ENCODE results near the gene EVA1A. TPM values are rescaled to one million over a fixed set of nuclear protein-coding genes. Genes with fewer than 3 reads are reported as not detected.

The EVA1A gene
- total RNA-seq, 2 donors from 2014 or later: 1.2 to 1.8 TPM

GRCh38 chr2:75592030-75592429 is 31.3 kb upstream of the EVA1A start:
- 60 to 90% methylated on average over 1 to 4 of the region's 4 CpGs for WGBS, 2 experiments (ENCODE audit: insufficient coverage in 1 of 2, insufficient read length in 1 of 2)
- H3K9me3 ChIP-seq (ENCODE audit: control insufficient read depth, low read length): no peaks in the 10 kb centered on the region
- no peak overlapping the region for H3K27ac ChIP-seq (ENCODE audit: low read depth, low read length)
- Mint-ChIP-seq H3K27me3 (ENCODE audit: insufficient read depth) (no peaks in the 10 kb centered on the region), H3K36me3 (ENCODE audit: low read depth) (no peaks in the 10 kb centered on the region), H3K4me3 (no peak overlapping the region), H3K4me1 (no peaks in the 10 kb centered on the region), H3K9me3 (no peaks in the 10 kb centered on the region), H3K27ac (no peak overlapping the region)
- no peaks in the 10 kb centered on the region for H3K27me3 ChIP-seq (ENCODE audit: control insufficient read depth, insufficient read depth, low read length, poor library complexity, severe bottlenecking)
- H3K4me1 ChIP-seq (ENCODE audit: control insufficient read depth, insufficient read depth, low read length): no peaks in the 10 kb centered on the region
- no peak for DNase-seq
- H3K36me3 ChIP-seq (ENCODE audit: control insufficient read depth, insufficient read depth, low read length): no peaks in the 10 kb centered on the region
- H3K4me3 ChIP-seq (ENCODE audit: low read length): no peak overlapping the region
- no peak overlapping the region for H3K9ac ChIP-seq (ENCODE audit: extremely low read depth, low read length, poor library complexity, severe bottlenecking)
- TF ChIP-seq, protein P1, sequence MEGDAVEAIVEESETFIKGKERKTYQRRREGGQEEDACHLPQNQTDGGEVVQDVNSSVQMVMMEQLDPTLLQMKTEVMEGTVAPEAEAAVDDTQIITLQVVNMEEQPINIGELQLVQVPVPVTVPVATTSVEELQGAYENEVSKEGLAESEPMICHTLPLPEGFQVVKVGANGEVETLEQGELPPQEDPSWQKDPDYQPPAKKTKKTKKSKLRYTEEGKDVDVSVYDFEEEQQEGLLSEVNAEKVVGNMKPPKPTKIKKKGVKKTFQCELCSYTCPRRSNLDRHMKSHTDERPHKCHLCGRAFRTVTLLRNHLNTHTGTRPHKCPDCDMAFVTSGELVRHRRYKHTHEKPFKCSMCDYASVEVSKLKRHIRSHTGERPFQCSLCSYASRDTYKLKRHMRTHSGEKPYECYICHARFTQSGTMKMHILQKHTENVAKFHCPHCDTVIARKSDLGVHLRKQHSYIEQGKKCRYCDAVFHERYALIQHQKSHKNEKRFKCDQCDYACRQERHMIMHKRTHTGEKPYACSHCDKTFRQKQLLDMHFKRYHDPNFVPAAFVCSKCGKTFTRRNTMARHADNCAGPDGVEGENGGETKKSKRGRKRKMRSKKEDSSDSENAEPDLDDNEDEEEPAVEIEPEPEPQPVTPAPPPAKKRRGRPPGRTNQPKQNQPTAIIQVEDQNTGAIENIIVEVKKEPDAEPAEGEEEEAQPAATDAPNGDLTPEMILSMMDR (conservative IDR thresholded peaks at IDR 0.05): no peak

GRCh38 chr2:75589391-75590105 is 28.8 kb upstream of the EVA1A start:
- Mint-ChIP-seq H3K36me3 (ENCODE audit: low read depth) (no peaks in the 10 kb centered on the region), H3K27ac (no peak overlapping the region), H3K27me3 (ENCODE audit: insufficient read depth) (peaks cover under 1% of the 10 kb centered on the region), H3K4me1 (peaks cover 5% of the 10 kb centered on the region), H3K4me3 (no peak overlapping the region), H3K9me3 (no peaks in the 10 kb centered on the region)
- no peaks in the 10 kb centered on the region for H3K27me3 ChIP-seq (ENCODE audit: control insufficient read depth, insufficient read depth, low read length, poor library complexity, severe bottlenecking)
- H3K9me3 ChIP-seq (ENCODE audit: control insufficient read depth, low read length): no peaks in the 10 kb centered on the region
- H3K36me3 ChIP-seq (ENCODE audit: control insufficient read depth, insufficient read depth, low read length): no peaks in the 10 kb centered on the region
- no peak overlapping the region for H3K4me3 ChIP-seq (ENCODE audit: low read length)
- H3K4me1 ChIP-seq (ENCODE audit: control insufficient read depth, insufficient read depth, low read length): no peaks in the 10 kb centered on the region
- TF ChIP-seq, protein P1 (conservative IDR thresholded peaks at IDR 0.05): no peak
- H3K9ac ChIP-seq (ENCODE audit: extremely low read depth, low read length, poor library complexity, severe bottlenecking): no peak overlapping the region
- WGBS, 2 experiments (ENCODE audit: insufficient coverage in 1 of 2, insufficient read length in 1 of 2): 91 to 96% methylated on average over 2 to 4 of the region's 4 CpGs
- DNase-seq: no peak
- no peak overlapping the region for H3K27ac ChIP-seq (ENCODE audit: low read depth, low read length)

GRCh38 chr2:75587954-75588587 is 27.3 kb upstream of the EVA1A start:
- H3K9me3 ChIP-seq (ENCODE audit: control insufficient read depth, low read length): no peaks in the 10 kb centered on the region
- no peak overlapping the region for H3K4me3 ChIP-seq (ENCODE audit: low read length)
- no peak overlapping the region for H3K27ac ChIP-seq (ENCODE audit: low read depth, low read length)
- H3K27me3 Mint-ChIP-seq (ENCODE audit: insufficient read depth): peaks cover 10% of the 10 kb centered on the region
- no peak overlapping the region for H3K27ac Mint-ChIP-seq
- no peaks in the 10 kb centered on the region for H3K36me3 ChIP-seq (ENCODE audit: control insufficient read depth, insufficient read depth, low read length)
- no peak for DNase-seq
- peaks cover 5% of the 10 kb centered on the region for H3K4me1 Mint-ChIP-seq
- no peaks in the 10 kb centered on the region for H3K4me1 ChIP-seq (ENCODE audit: control insufficient read depth, insufficient read depth, low read length)
- H3K4me3 Mint-ChIP-seq: no peak overlapping the region
- no peak overlapping the region for H3K9ac ChIP-seq (ENCODE audit: extremely low read depth, low read length, poor library complexity, severe bottlenecking)
- WGBS, 2 experiments (ENCODE audit: insufficient coverage in 1 of 2, insufficient read length in 1 of 2): 86 to 92% methylated on average over 3 to 5 of the region's 5 CpGs
- H3K36me3 Mint-ChIP-seq (ENCODE audit: low read depth): no peaks in the 10 kb centered on the region
- no peaks in the 10 kb centered on the region for H3K27me3 ChIP-seq (ENCODE audit: control insufficient read depth, insufficient read depth, low read length, poor library complexity, severe bottlenecking)
- H3K9me3 Mint-ChIP-seq: no peaks in the 10 kb centered on the region
- TF ChIP-seq, protein P1 (conservative IDR thresholded peaks at IDR 0.05): no peak
